ENCODE data around the gene GCSAML. TPM values are rescaled to one million over a fixed set of nuclear protein-coding genes. Genes with fewer than 3 reads are reported as not detected.

Gene GCSAML
- total RNA-seq, 8 experiments from 2014 or later: 0.14 to 0.25 (median 0.21) TPM; not detected in 4

- H3K4me3 ChIP-seq: no peak overlapping the region
- ATAC-seq (replicated peaks in 6 of 8): no peak
- H3K4me1 ChIP-seq (replicated peaks in 1 of 2): no peaks in the 10 kb centered on the region
- 7 to 94% (median 82%) methylated on average over 1 to 6 of the region's 6 CpGs; no CpG with 5 or more reads in 1 of the 10 experiments for WGBS, 10 experiments
- in situ Hi-C loops (cut with MboI; ENCODE audit: low pct_unique_long_range_greater_than_20kb in 2 of 9, low sequenced_read_pairs in 9 of 9, unreplicated experiment in 9 of 9): no loop called here
- H3K27ac ChIP-seq: no peak overlapping the region
These were observed 9.7 kb upstream of the GCSAML start for GRCh38 chr1:247539215-247539614.

GRCh38 chr1:247540581-247540980 is 8.4 kb upstream of the GCSAML start:
- WGBS, 10 experiments: 0 to 86% (median 66%) methylated on average over 1 to 7 of the region's 7 CpGs; no CpG with 5 or more reads in 2 of the 10 experiments
- no peaks in the 10 kb centered on the region for H3K4me1 ChIP-seq (replicated peaks in 1 of 2)
- H3K4me3 ChIP-seq: no peak overlapping the region
- in situ Hi-C loops (cut with MboI; ENCODE audit: low pct_unique_long_range_greater_than_20kb in 2 of 9, low sequenced_read_pairs in 9 of 9, unreplicated experiment in 9 of 9): no loop called here
- ATAC-seq (replicated peaks in 6 of 8): no peak
- H3K27ac ChIP-seq: no peak overlapping the region

GRCh38 chr1:247542811-247543210 is 6.1 kb upstream of the GCSAML start:
- 0 to 73% (median 25%) methylated on average over 1 to 3 of the region's 3 CpGs; no CpG with 5 or more reads in 2 of the 10 experiments for WGBS, 10 experiments
- in situ Hi-C loops (cut with MboI; ENCODE audit: low pct_unique_long_range_greater_than_20kb in 2 of 9, low sequenced_read_pairs in 9 of 9, unreplicated experiment in 9 of 9): no loop called here
- no peaks in the 10 kb centered on the region for H3K4me1 ChIP-seq (replicated peaks in 1 of 2)
- no peak overlapping the region for H3K27ac ChIP-seq
- H3K4me3 ChIP-seq: no peak overlapping the region
- no peak for ATAC-seq (replicated peaks in 6 of 8)

- in situ Hi-C loops (cut with MboI; ENCODE audit: low pct_unique_long_range_greater_than_20kb in 2 of 9, low sequenced_read_pairs in 9 of 9, unreplicated experiment in 9 of 9): no loop called here
- Histone ChIP-seq H3K4me1 (replicated peaks in 1 of 2) (no peaks in the 10 kb centered on the region), H3K4me3 (no peak overlapping the region), H3K27ac (no peak overlapping the region)
- 36 to 70% (median 42%) methylated on average over 4 to 5 of the region's 5 CpGs; no CpG with 5 or more reads in 3 of the 10 experiments for WGBS, 10 experiments
- no peak for ATAC-seq (replicated peaks in 6 of 8)
These were observed 842 bp upstream of the GCSAML start for GRCh38 chr1:247548092-247548491.

- no peak for ATAC-seq (replicated peaks in 6 of 8)
- WGBS, 10 experiments: 0 to 83% (median 44%) methylated on average over 1 of the region's 1 CpG; no CpG with 5 or more reads in 3 of the 10 experiments
- Histone ChIP-seq H3K4me3 (no peak overlapping the region), H3K27ac (no peak overlapping the region), H3K4me1 (replicated peaks in 1 of 2) (no peaks in the 10 kb centered on the region)
- in situ Hi-C loops (cut with MboI; ENCODE audit: low pct_unique_long_range_greater_than_20kb in 2 of 9, low sequenced_read_pairs in 9 of 9, unreplicated experiment in 9 of 9): no loop called here
These were observed 2.8 kb downstream of the GCSAML start for GRCh38 chr1:247551721-247552120.

- no peak overlapping the region for H3K27ac ChIP-seq
- no peaks in the 10 kb centered on the region for H3K4me1 ChIP-seq (replicated peaks in 1 of 2)
- ATAC-seq (replicated peaks in 6 of 8): no peak
- in situ Hi-C loops (cut with MboI; ENCODE audit: low pct_unique_long_range_greater_than_20kb in 2 of 9, low sequenced_read_pairs in 9 of 9, unreplicated experiment in 9 of 9): no loop called here
- H3K4me3 ChIP-seq: no peak overlapping the region
- 0 to 91% (median 59%) methylated on average over 1 to 2 of the region's 2 CpGs; no CpG with 5 or more reads in 3 of the 10 experiments for WGBS, 10 experiments
These were observed 3.3 kb downstream of the GCSAML start for GRCh38 chr1:247552231-247552630.

GRCh38 chr1:247557926-247558674 is 9.2 kb downstream of the GCSAML start:
- in situ Hi-C loops (cut with MboI; ENCODE audit: low pct_unique_long_range_greater_than_20kb in 2 of 9, low sequenced_read_pairs in 9 of 9, unreplicated experiment in 9 of 9): no loop called here
- Histone ChIP-seq H3K4me3 (no peak overlapping the region), H3K4me1 (replicated peaks in 1 of 2) (no peaks in the 10 kb centered on the region), H3K27ac (no peak overlapping the region)
- ATAC-seq (replicated peaks in 6 of 8): no peak
- WGBS, 10 experiments: 0 to 100% (median 64%) methylated on average over 1 to 2 of the region's 2 CpGs

GRCh38 chr1:247561711-247562110 is 12.8 kb downstream of the GCSAML start:
- 5 to 91% (median 68%) methylated on average over 5 to 10 of the region's 10 CpGs for WGBS, 10 experiments
- Histone ChIP-seq H3K27ac (no peak overlapping the region), H3K4me1 (replicated peaks in 1 of 2) (no peaks in the 10 kb centered on the region), H3K4me3 (no peak overlapping the region)
- no peak for ATAC-seq (replicated peaks in 6 of 8)
- in situ Hi-C loops (cut with MboI; ENCODE audit: low pct_unique_long_range_greater_than_20kb in 2 of 9, low sequenced_read_pairs in 9 of 9, unreplicated experiment in 9 of 9): no loop called here

GRCh38 chr1:247562198-247562597 is 13.3 kb downstream of the GCSAML start:
- in situ Hi-C loops (cut with MboI; ENCODE audit: low pct_unique_long_range_greater_than_20kb in 2 of 9, low sequenced_read_pairs in 9 of 9, unreplicated experiment in 9 of 9): no loop called here
- no peak for ATAC-seq (replicated peaks in 6 of 8)
- WGBS, 10 experiments: 0 to 85% (median 63%) methylated on average over 1 to 9 of the region's 9 CpGs; no CpG with 5 or more reads in 1 of the 10 experiments

GRCh38 chr1:247574236-247574635 is 25.3 kb downstream of the GCSAML start:
- no peak for ATAC-seq (replicated peaks in 6 of 8)
- WGBS, 10 experiments: 0 to 100% (median 40%) methylated on average over 1 of the region's 1 CpG; no CpG with 5 or more reads in 2 of the 10 experiments
- Histone ChIP-seq H3K4me3 (no peak overlapping the region), H3K4me1 (replicated peaks in 1 of 2) (no peaks in the 10 kb centered on the region), H3K27ac (no peak overlapping the region)
- in situ Hi-C loops (cut with MboI; ENCODE audit: low pct_unique_long_range_greater_than_20kb in 2 of 9, low sequenced_read_pairs in 9 of 9, unreplicated experiment in 9 of 9): no loop called here

More at GRCh38 chr1:247562198-247562597, 13.3 kb downstream of the GCSAML start:
- no peak overlapping the region for H3K4me3 ChIP-seq
- H3K27ac ChIP-seq: no peak overlapping the region
- H3K4me1 ChIP-seq (replicated peaks in 1 of 2): no peaks in the 10 kb centered on the region

GRCh38 chr1:247574664-247575063 is 25.7 kb downstream of the GCSAML start:
- ATAC-seq (replicated peaks in 6 of 8): no peak
- Histone ChIP-seq H3K4me3 (no peak overlapping the region), H3K27ac (no peak overlapping the region), H3K4me1 (replicated peaks in 1 of 2) (no peaks in the 10 kb centered on the region)
- in situ Hi-C loops (cut with MboI; ENCODE audit: low pct_unique_long_range_greater_than_20kb in 2 of 9, low sequenced_read_pairs in 9 of 9, unreplicated experiment in 9 of 9): no loop called here

GRCh38 chr1:247576514-247576913 is 27.6 kb downstream of the GCSAML start:
- no peak for ATAC-seq (replicated peaks in 6 of 8)
- 0 to 69% (median 51%) methylated on average over 1 to 3 of the region's 3 CpGs; no CpG with 5 or more reads in 1 of the 10 experiments for WGBS, 10 experiments
- in situ Hi-C loops (cut with MboI; ENCODE audit: low pct_unique_long_range_greater_than_20kb in 2 of 9, low sequenced_read_pairs in 9 of 9, unreplicated experiment in 9 of 9): no loop called here

GRCh38 chr1:247578946-247579460 is 30.1 kb downstream of the GCSAML start:
- WGBS, 10 experiments: 0 to 100% (median 78%) methylated on average over 1 to 4 of the region's 5 CpGs; no CpG with 5 or more reads in 2 of the 10 experiments
- in situ Hi-C loops (cut with MboI; ENCODE audit: low pct_unique_long_range_greater_than_20kb in 2 of 9, low sequenced_read_pairs in 9 of 9, unreplicated experiment in 9 of 9): no loop called here
- Histone ChIP-seq H3K4me1 (replicated peaks in 1 of 2) (no peaks in the 10 kb centered on the region), H3K4me3 (no peak overlapping the region), H3K27ac (no peak overlapping the region)
- no peak for ATAC-seq (replicated peaks in 6 of 8)

More at GRCh38 chr1:247576514-247576913, 27.6 kb downstream of the GCSAML start:
- no peaks in the 10 kb centered on the region for H3K4me1 ChIP-seq (replicated peaks in 1 of 2)
- no peak overlapping the region for H3K27ac ChIP-seq
- no peak overlapping the region for H3K4me3 ChIP-seq

GRCh38 chr1:247588060-247588459 is 39.1 kb downstream of the GCSAML start, which contains the start of gene OR2G2:
TSS of gene OR2G2 (plus strand) at chr1:247588360. CDS start at chr1:247588360, 0 bp downstream.
- H3K4me3 ChIP-seq: no peak within 1 kb of the TSS
- no peak for ATAC-seq (replicated peaks in 6 of 8)
- in situ Hi-C loops (cut with MboI; ENCODE audit: low pct_unique_long_range_greater_than_20kb in 2 of 9, low sequenced_read_pairs in 9 of 9, unreplicated experiment in 9 of 9): no loop called here
- 0 to 86% (median 57%) methylated on average over 1 to 2 of the region's 2 CpGs for WGBS, 10 experiments
- no peaks in the 10 kb centered on the region for H3K4me1 ChIP-seq (replicated peaks in 1 of 2)
- H3K27ac ChIP-seq: no peak within 1 kb of the TSS
